Liver (tissue), 9 donors: ENCODE data around the gene DCTPP1. TPM values are rescaled to one million over a fixed set of nuclear protein-coding genes. Genes with fewer than 3 reads are reported as not detected.

ENCODE experiments used
- DNase-seq: peaks from one replicate; pipeline ENCODE4 v3.0.0-alpha.2; 2017; ENCODE audit warnings: low spot score
- H3K27ac ChIP-seq, 2 donors: one replicate each; pipeline ENCODE4 v1.7.0; 2013; ENCODE audit warnings: inconsistent platforms in 2 of 2, low read length in 2 of 2, control low read depth in 1 of 2, low read depth in 1 of 2, mild to moderate bottlenecking in 1 of 2
- H3K27me3 ChIP-seq, 4 donors: one replicate each; pipeline versions ENCODE4 v1.6.1 to v1.7.0; 2013; ENCODE audit warnings: low read length in 3 of 4, inconsistent platforms in 1 of 4, mild to moderate bottlenecking in 1 of 4, moderate library complexity in 1 of 4; ENCODE audit not compliant: control insufficient read depth in 4 of 4, insufficient read depth in 4 of 4
- H3K36me3 ChIP-seq, 4 donors: one replicate each; pipeline versions ENCODE4 v1.6.1 to v1.7.0; 2013; ENCODE audit warnings: low read length in 3 of 4, mild to moderate bottlenecking in 3 of 4, low read depth in 1 of 4, moderate library complexity in 1 of 4; ENCODE audit not compliant: control insufficient read depth in 4 of 4, insufficient read depth in 3 of 4
- H3K4me1 ChIP-seq, 4 donors: one replicate each; pipeline versions ENCODE4 v1.6.1 to v1.7.0; 2013; ENCODE audit warnings: low read length in 3 of 4, mild to moderate bottlenecking in 3 of 4, moderate library complexity in 1 of 4; ENCODE audit not compliant: control insufficient read depth in 4 of 4, insufficient read depth in 4 of 4
- H3K4me3 ChIP-seq, 3 donors: one replicate each; pipeline versions ENCODE4 v1.6.1 to v1.7.0; 2013; ENCODE audit warnings: low read length in 3 of 3, control low read depth in 1 of 3, low read depth in 1 of 3, mild to moderate bottlenecking in 1 of 3
- H3K9ac ChIP-seq, 2 donors: one replicate each; pipeline ENCODE4 v1.7.0; 2013; ENCODE audit warnings: low read length in 2 of 2, mild to moderate bottlenecking in 2 of 2, moderate library complexity in 2 of 2, control low read depth in 1 of 2, low read depth in 1 of 2
- H3K9me3 ChIP-seq, 4 donors: one replicate each; pipeline versions ENCODE4 v1.6.1 to v1.7.0; 2013; ENCODE audit warnings: low read length in 3 of 4; ENCODE audit not compliant: control insufficient read depth in 4 of 4
- ATF3 ChIP-seq: IDR thresholded peaks from 2 replicates; pipeline ENCODE4 v1.6.1; 2016; ENCODE audit warnings: antibody characterized with exemption
- CTCF ChIP-seq: fragments of 150-350 bp; IDR thresholded peaks from 2 replicates; pipeline ENCODE4 v1.5.1; 2017; ENCODE audit warnings: improper control_type of control experiment, low read depth, low read length; ENCODE audit not compliant: missing input control
- EGR1 ChIP-seq, 2 donors: IDR thresholded peaks; 2 replicates each; pipeline ENCODE4 v1.6.1; 2016 to 2018; ENCODE audit warnings: antibody characterized with exemption in 2 of 2, low read depth in 2 of 2
- FOXA1 ChIP-seq: IDR thresholded peaks from 2 replicates; pipeline ENCODE4 v1.6.1; 2016; ENCODE audit warnings: antibody characterized with exemption
- GABPA ChIP-seq, 2 donors: IDR thresholded peaks in 1 of 2; conservative IDR thresholded peaks in 1 of 2; 2 replicates each; pipeline ENCODE4 v1.6.1; 2016; ENCODE audit warnings: antibody characterized with exemption in 2 of 2, mild to moderate bottlenecking in 1 of 2, moderate library complexity in 1 of 2
- HNF4G ChIP-seq: IDR thresholded peaks from 2 replicates; pipeline ENCODE4 v1.6.1; 2016; ENCODE audit warnings: antibody characterized with exemption
- JUND ChIP-seq, 2 donors: IDR thresholded peaks; 2 replicates each; pipeline ENCODE4 v1.6.1; 2016; ENCODE audit warnings: antibody characterized with exemption in 2 of 2
- NR2F2 ChIP-seq: IDR thresholded peaks from 2 replicates; pipeline ENCODE4 v1.6.1; 2016; ENCODE audit warnings: antibody characterized with exemption
- RAD21 ChIP-seq, 2 donors: IDR thresholded peaks; 2 replicates each; pipeline ENCODE4 v1.6.1; 2016; ENCODE audit warnings: antibody characterized with exemption in 2 of 2, mild to moderate bottlenecking in 2 of 2
- SP1 ChIP-seq: IDR thresholded peaks from 2 replicates; pipeline ENCODE4 v1.6.1; 2018; ENCODE audit warnings: antibody characterized with exemption, mild to moderate bottlenecking
- TAF1 ChIP-seq: conservative IDR thresholded peaks from 2 replicates; pipeline ENCODE4 v1.6.1; 2016; ENCODE audit warnings: antibody characterized with exemption, mild to moderate bottlenecking
- YY1 ChIP-seq: IDR thresholded peaks from 2 replicates; pipeline ENCODE4 v1.6.1; 2016; ENCODE audit warnings: antibody characterized with exemption, mild to moderate bottlenecking
- WGBS: extraction: QIAGEN DNeasy Blood & Tissue Kit; methylation state at CpG from one replicate; pipeline ENCODE4 v1.1.7; 2013; 5-methylcytosine and 5-hydroxymethylcytosine counted together
- polyA plus RNA-seq, 2 donors: library from polyadenylated mRNA; stranded (reverse) in 1 of 2; unstranded in 1 of 2; fragments of 200-250 nt in 1 of 2; fragments of >200 nt in 1 of 2; fragmentation: Nextera tagmentation in 1 of 2; extraction: Ambion mirVana in 1 of 2; gene quantifications; one replicate each; pipeline versions ENCODE4 v1.2.1 to v1.2.3, GENCODE V29; 2013 to 2015
- total RNA-seq, 2 donors: library from RNA; depleted of rRNA; stranded (reverse); fragments of >200 nt; gene quantifications; one replicate each; pipeline ENCODE4 v1.2.3, GENCODE V29; 2014
- TF ChIP-seq, protein P1 (sequence below): IDR thresholded peaks from 2 replicates; pipeline ENCODE4 v1.6.1; 2016; ENCODE audit warnings: antibody characterized with exemption
- TF ChIP-seq, protein P2 (sequence below): IDR thresholded peaks from 2 replicates; pipeline ENCODE4 v1.6.1; 2016; ENCODE audit warnings: antibody characterized with exemption
- donor health status: healthy.
- donor health status: healthy.
- donor health status: healthy.
- donor health status: healthy.
- donor health status: healthy.

Gene DCTPP1
- total and polyA plus RNA-seq, 4 donors, result 6.0 to 18.8 (median 15.0) TPM

- Histone ChIP-seq H3K27ac (peak overlapping the region; percentile 65 to 95), H3K9me3 (no peaks in the 10 kb centered on the region), H3K27me3 (no peaks in the 10 kb centered on the region), H3K4me3 (peak overlapping the region; percentile 6 to 63 (median 56)), H3K4me1 (peaks cover 3 to 16% (median 5%) of the 10 kb centered on the region in 4 donors), H3K36me3 (peaks cover 0 to 7% (median 2%) of the 10 kb centered on the region in 4 donors), H3K9ac (no peak overlapping the region)
- peak; percentile 82 for DNase-seq
- TF ChIP-seq RAD21 (IDR thresholded peaks at IDR 0.05) (peak in 1 of 2 donors; percentile 64), CTCF (peak; percentile 19), EGR1 (IDR thresholded peaks at IDR 0.05; ENCODE audit: low read depth in 2 of 2) (peak in 1 of 2 donors; percentile 51), ATF3 (no peak), FOXA1 (no peak), GABPA (IDR thresholded peaks at IDR 0.05 in 1 of 2, conservative IDR thresholded peaks at IDR 0.05 in 1 of 2) (peak in 1 of 2 donors; percentile 43), TAF1 (no peak)
- under 1% methylated on average over 140 of the region's 140 CpGs for WGBS
Measured at GRCh38 chr16:30417529-30418349, 12.1 kb downstream of the DCTPP1 start.

- TF ChIP-seq GABPA (IDR thresholded peaks at IDR 0.05 in 1 of 2, conservative IDR thresholded peaks at IDR 0.05 in 1 of 2) (no peak), JUND (IDR thresholded peaks at IDR 0.05) (no peak), HNF4G (no peak), ATF3 (no peak), NR2F2 (no peak), RAD21 (IDR thresholded peaks at IDR 0.05) (no peak), YY1 (no peak), SP1 (no peak)
- TF ChIP-seq, protein P1, sequence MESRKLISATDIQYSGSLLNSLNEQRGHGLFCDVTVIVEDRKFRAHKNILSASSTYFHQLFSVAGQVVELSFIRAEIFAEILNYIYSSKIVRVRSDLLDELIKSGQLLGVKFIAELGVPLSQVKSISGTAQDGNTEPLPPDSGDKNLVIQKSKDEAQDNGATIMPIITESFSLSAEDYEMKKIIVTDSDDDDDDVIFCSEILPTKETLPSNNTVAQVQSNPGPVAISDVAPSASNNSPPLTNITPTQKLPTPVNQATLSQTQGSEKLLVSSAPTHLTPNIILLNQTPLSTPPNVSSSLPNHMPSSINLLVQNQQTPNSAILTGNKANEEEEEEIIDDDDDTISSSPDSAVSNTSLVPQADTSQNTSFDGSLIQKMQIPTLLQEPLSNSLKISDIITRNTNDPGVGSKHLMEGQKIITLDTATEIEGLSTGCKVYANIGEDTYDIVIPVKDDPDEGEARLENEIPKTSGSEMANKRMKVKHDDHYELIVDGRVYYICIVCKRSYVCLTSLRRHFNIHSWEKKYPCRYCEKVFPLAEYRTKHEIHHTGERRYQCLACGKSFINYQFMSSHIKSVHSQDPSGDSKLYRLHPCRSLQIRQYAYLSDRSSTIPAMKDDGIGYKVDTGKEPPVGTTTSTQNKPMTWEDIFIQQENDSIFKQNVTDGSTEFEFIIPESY, result no peak
- TF ChIP-seq, protein P2, sequence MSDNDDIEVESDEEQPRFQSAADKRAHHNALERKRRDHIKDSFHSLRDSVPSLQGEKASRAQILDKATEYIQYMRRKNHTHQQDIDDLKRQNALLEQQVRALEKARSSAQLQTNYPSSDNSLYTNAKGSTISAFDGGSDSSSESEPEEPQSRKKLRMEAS, result no peak
- 65% methylated on average over 18 of the region's 18 CpGs for WGBS
- H3K36me3 ChIP-seq, result peaks cover 0 to 2% (median 1%) of the 10 kb centered on the region in 4 donors
- DNase-seq, result no peak
- H3K4me1 ChIP-seq, result peaks cover 3 to 16% (median 5%) of the 10 kb centered on the region in 4 donors
- H3K4me3 ChIP-seq, result peak overlapping the region; percentile 6 to 63 (median 56)
- no peak overlapping the region for H3K9ac ChIP-seq
- no peaks in the 10 kb centered on the region for H3K9me3 ChIP-seq
- H3K27ac ChIP-seq, result peak overlapping the region; percentile 65 to 95
- H3K27me3 ChIP-seq, result no peaks in the 10 kb centered on the region
Measured at GRCh38 chr16:30416624-30417528, 13.0 kb downstream of the DCTPP1 start.
